ENCODE results near the gene GABRR2.

Gene GABRR2

GRCh38 chr6:89284081-89284480 lies 31.0 kb downstream of the GABRR2 start:
- no peak overlapping the region for H3K4me3 ChIP-seq
- H3K27ac ChIP-seq: no peak overlapping the region
- no peak for TF ChIP-seq CTCF (IDR thresholded peaks at IDR 0.05)
- no peak for DNase-seq (ENCODE audit: low spot score)

GRCh38 chr6:89282749-89283148 lies 32.4 kb downstream of the GABRR2 start:
- Histone ChIP-seq H3K4me3 (no peak overlapping the region), H3K27ac (no peak overlapping the region)
- no peak for DNase-seq (ENCODE audit: low spot score)
- TF ChIP-seq CTCF (IDR thresholded peaks at IDR 0.05): no peak

- Histone ChIP-seq H3K4me3 (no peak overlapping the region), H3K27ac (no peak overlapping the region)
- DNase-seq (ENCODE audit: low spot score): no peak
- no peak for TF ChIP-seq CTCF (IDR thresholded peaks at IDR 0.05)
Observed at GRCh38 chr6:89281779-89282246, 33.3 kb downstream of the GABRR2 start.

- DNase-seq (ENCODE audit: low spot score): no peak
- H3K4me3 ChIP-seq: no peak overlapping the region
- no peak overlapping the region for H3K27ac ChIP-seq
- TF ChIP-seq CTCF (IDR thresholded peaks at IDR 0.05): no peak
Observed at GRCh38 chr6:89278956-89279355, 36.1 kb downstream of the GABRR2 start.

- no peak for DNase-seq (ENCODE audit: low spot score)
- Histone ChIP-seq H3K27ac (no peak overlapping the region), H3K4me3 (no peak overlapping the region)
- no peak for TF ChIP-seq CTCF (IDR thresholded peaks at IDR 0.05)
Observed at GRCh38 chr6:89275900-89276299, 39.2 kb downstream of the GABRR2 start.

- no peak for TF ChIP-seq CTCF (IDR thresholded peaks at IDR 0.05)
- H3K27ac ChIP-seq: no peak overlapping the region
- no peak overlapping the region for H3K4me3 ChIP-seq
- no peak for DNase-seq (ENCODE audit: low spot score)
Observed at GRCh38 chr6:89273816-89274215, 41.3 kb downstream of the GABRR2 start.

GRCh38 chr6:89272596-89272995 lies 42.5 kb downstream of the GABRR2 start:
- Histone ChIP-seq H3K27ac (no peak overlapping the region), H3K4me3 (no peak overlapping the region)
- TF ChIP-seq CTCF (IDR thresholded peaks at IDR 0.05): no peak
- DNase-seq (ENCODE audit: low spot score): peak; percentile 54
